ENCODE data around the gene ALMS1. TPM values are rescaled to one million over a fixed set of nuclear protein-coding genes. Genes with fewer than 3 reads are reported as not detected.
"Not testable (repeated sequence)": the region's sequence is repeated elsewhere in the genome, so short reads cannot be mapped to it uniquely, and the experiment has no call there.

The ALMS1 gene
- total RNA-seq, 1 experiment from 2014 or later = 7.4 TPM

DNA sequence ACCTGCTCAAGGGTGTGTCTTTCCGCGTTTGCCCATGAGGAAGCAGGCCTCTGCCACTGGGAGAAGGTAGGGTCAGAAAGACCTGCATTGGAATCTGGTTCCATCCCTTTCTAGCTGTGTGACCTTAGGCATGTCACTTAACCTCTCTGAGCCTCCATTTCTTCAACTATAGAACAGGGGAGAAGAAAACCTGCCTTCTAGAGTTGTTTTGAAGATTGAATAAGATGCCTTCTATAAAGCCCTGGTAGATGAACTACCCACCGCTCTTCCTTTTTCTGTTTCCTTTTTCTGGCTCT is 256.1 kb downstream of the ALMS1 start:
- H3K4me1 ChIP-seq = no peaks in the 10 kb centered on the region
- H3K36me3 Mint-ChIP-seq (ENCODE audit: insufficient read depth, unreplicated experiment) = no peaks in the 10 kb centered on the region
- H3K27me3 ChIP-seq (replicated peaks; ENCODE audit: control insufficient read depth, insufficient read depth, low read length) = no peaks in the 10 kb centered on the region
- H3K9me3 ChIP-seq = no peaks in the 10 kb centered on the region
- CTCF ChIA-PET = no interaction called here
- H3K4me3 ChIP-seq (ENCODE audit: low read depth, low read length) = no peak overlapping the region
- no peak for DNase-seq
- no peaks in the 10 kb centered on the region for H3K4me1 Mint-ChIP-seq (ENCODE audit: low read depth, unreplicated experiment)
- POLR2A ChIA-PET = no interaction called here
- no TSS peak for BruUV-seq (replicated peaks)
- H3K27ac Mint-ChIP-seq (ENCODE audit: unreplicated experiment) = no peak overlapping the region
- intact Hi-C loops (cut with micrococcal nuclease; ENCODE audit: unreplicated experiment) = no loop called here
- H3K36me3 ChIP-seq (ENCODE audit: control insufficient read depth, insufficient read depth, low read length) = no peaks in the 10 kb centered on the region
- H3K4me3 Mint-ChIP-seq (ENCODE audit: unreplicated experiment) = no peak overlapping the region
- H3K9me3 Mint-ChIP-seq (ENCODE audit: unreplicated experiment) = peaks cover 12% of the 10 kb centered on the region
- H3K27me3 Mint-ChIP-seq (ENCODE audit: insufficient read depth, unreplicated experiment) = peaks cover 5% of the 10 kb centered on the region
- TF ChIP-seq, protein P1, sequence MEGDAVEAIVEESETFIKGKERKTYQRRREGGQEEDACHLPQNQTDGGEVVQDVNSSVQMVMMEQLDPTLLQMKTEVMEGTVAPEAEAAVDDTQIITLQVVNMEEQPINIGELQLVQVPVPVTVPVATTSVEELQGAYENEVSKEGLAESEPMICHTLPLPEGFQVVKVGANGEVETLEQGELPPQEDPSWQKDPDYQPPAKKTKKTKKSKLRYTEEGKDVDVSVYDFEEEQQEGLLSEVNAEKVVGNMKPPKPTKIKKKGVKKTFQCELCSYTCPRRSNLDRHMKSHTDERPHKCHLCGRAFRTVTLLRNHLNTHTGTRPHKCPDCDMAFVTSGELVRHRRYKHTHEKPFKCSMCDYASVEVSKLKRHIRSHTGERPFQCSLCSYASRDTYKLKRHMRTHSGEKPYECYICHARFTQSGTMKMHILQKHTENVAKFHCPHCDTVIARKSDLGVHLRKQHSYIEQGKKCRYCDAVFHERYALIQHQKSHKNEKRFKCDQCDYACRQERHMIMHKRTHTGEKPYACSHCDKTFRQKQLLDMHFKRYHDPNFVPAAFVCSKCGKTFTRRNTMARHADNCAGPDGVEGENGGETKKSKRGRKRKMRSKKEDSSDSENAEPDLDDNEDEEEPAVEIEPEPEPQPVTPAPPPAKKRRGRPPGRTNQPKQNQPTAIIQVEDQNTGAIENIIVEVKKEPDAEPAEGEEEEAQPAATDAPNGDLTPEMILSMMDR (IDR thresholded peaks at IDR 0.05; ENCODE audit: insufficient read depth in 1 of 2, low read depth in 1 of 2, low read length in 1 of 2, severe bottlenecking in 1 of 2, unreplicated experiment in 1 of 2) = no peak

DNA sequence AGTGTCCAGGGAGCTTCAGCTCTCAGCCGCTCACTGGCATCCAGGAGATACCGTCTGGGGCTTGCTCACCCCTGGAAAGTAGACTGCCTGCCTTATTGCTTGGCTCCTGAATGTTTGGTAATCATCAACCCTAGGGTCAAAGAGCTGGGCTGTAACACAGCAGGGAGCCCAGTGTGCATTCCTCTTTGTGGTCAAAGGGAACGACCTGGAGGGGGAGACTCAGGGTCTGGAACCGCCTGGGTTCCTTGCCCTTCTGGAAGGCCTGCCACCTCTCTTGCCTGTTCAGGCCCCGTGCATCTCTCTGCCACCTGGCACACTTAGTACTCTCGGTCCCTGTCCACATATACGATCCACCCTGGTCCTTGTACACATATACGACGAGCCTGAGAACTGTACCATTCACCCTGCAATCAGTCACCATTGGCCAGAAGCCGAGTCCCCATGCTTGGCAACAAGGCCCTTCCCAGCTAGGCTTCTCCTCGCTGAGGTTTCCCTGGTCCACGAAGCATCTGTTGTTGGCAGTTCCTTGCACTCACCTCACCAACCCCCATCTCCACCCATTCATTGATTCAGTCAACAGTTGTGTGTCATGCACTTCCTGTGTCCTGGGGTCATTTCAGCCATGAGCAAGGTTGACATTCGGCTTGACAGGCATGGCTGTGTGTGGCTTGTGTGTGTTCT is 256.8 kb downstream of the ALMS1 start, which contains the start of gene NAT8:
TSS of gene NAT8 (minus strand) at position 85 of the 681 bp plus-strand sequence. CDS start 794 bp downstream, outside the sequence.
- ChIA-PET POLR2A (no interaction called here), CTCF (no interaction called here)
- no peaks in the 10 kb centered on the region for H3K27me3 ChIP-seq (replicated peaks; ENCODE audit: control insufficient read depth, insufficient read depth, low read length)
- Mint-ChIP-seq H3K4me1 (ENCODE audit: low read depth, unreplicated experiment) (no peaks in the 10 kb centered on the region), H3K9me3 (ENCODE audit: unreplicated experiment) (peaks cover 12% of the 10 kb centered on the region), H3K36me3 (ENCODE audit: insufficient read depth, unreplicated experiment) (no peaks in the 10 kb centered on the region), H3K27me3 (ENCODE audit: insufficient read depth, unreplicated experiment) (peaks cover 8% of the 10 kb centered on the region), H3K4me3 (ENCODE audit: unreplicated experiment) (no peak within 1 kb of the TSS), H3K27ac (ENCODE audit: unreplicated experiment) (no peak within 1 kb of the TSS)
- no peaks in the 10 kb centered on the region for H3K36me3 ChIP-seq (ENCODE audit: control insufficient read depth, insufficient read depth, low read length)
- no TSS peak for BruUV-seq (replicated peaks)
- intact Hi-C loops (cut with micrococcal nuclease; ENCODE audit: unreplicated experiment) = no loop called here
- H3K9me3 ChIP-seq = no peaks in the 10 kb centered on the region
- DNase-seq = peak in 1 of 2 experiments; percentile 45
- no peaks in the 10 kb centered on the region for H3K4me1 ChIP-seq
- no peak within 1 kb of the TSS for H3K4me3 ChIP-seq (ENCODE audit: low read depth, low read length)
- TF ChIP-seq, protein P1 (IDR thresholded peaks at IDR 0.05; ENCODE audit: insufficient read depth in 1 of 2, low read depth in 1 of 2, low read length in 1 of 2, severe bottlenecking in 1 of 2, unreplicated experiment in 1 of 2) = no peak

DNA sequence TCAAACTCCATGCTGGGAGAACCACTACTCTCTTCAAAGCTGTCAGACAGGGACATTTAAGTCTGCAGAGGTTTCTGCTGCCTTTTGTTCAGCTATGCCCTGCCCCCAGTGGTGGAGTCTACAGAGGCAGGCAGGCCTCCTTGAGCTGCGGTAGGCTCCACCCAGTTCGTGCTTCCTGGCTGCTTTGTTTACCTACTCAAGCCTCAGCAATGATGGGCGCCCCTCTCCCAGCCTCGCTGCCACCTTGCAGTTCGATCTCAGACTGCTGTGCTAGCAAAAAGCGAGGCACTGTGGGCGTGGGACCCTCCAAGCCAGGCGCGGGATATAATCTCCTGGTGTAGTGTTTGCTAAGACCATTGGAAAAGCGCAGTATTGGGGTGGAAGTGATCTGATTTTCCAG is 262.1 kb downstream of the ALMS1 start:
- intact Hi-C loops (cut with micrococcal nuclease; ENCODE audit: unreplicated experiment); H3K4me1 ChIP-seq; DNase-seq; H3K27me3 ChIP-seq (replicated peaks; ENCODE audit: control insufficient read depth, insufficient read depth, low read length); H3K4me3 Mint-ChIP-seq (ENCODE audit: unreplicated experiment); H3K4me3 ChIP-seq (ENCODE audit: low read depth, low read length); H3K27ac Mint-ChIP-seq (ENCODE audit: unreplicated experiment); CTCF ChIA-PET; H3K9me3 Mint-ChIP-seq (ENCODE audit: unreplicated experiment); H3K36me3 ChIP-seq (ENCODE audit: control insufficient read depth, insufficient read depth, low read length); BruUV-seq (replicated peaks); H3K4me1 Mint-ChIP-seq (ENCODE audit: low read depth, unreplicated experiment); H3K9me3 ChIP-seq; H3K36me3 Mint-ChIP-seq (ENCODE audit: insufficient read depth, unreplicated experiment); POLR2A ChIA-PET: not testable (repeated sequence)
- peaks cover 20% of the 10 kb centered on the region for H3K27me3 Mint-ChIP-seq (ENCODE audit: insufficient read depth, unreplicated experiment)

Measured in Caco-2 (cell line).